Endometrial microvascular endothelial cells (primary cell): Measurements from ENCODE around the gene CHN2. TPM values are rescaled to one million over a fixed set of nuclear protein-coding genes. Genes with fewer than 3 reads are reported as not detected.

Source experiments
- in situ Hi-C: cut with HindIII; loops from 2 replicates; pipeline ENCODE4 v1.10.0; 2017; ENCODE audit warnings: low sequenced_read_pairs, low pct_unique_long_range_greater_than_20kb; ENCODE audit errors: inconsistent ontology term
- total RNA-seq: library from RNA; depleted of rRNA; stranded (reverse); fragments of >200 nt; gene quantifications from one replicate; pipeline ENCODE4 v1.2.3, GENCODE V29; 2015; ENCODE audit errors: inconsistent ontology term

The CHN2 gene
- total RNA-seq, 1 donor from 2014 or later: 0.28 TPM

- in situ Hi-C loops: no loop called here
Measured at GRCh38 chr7:29365423-29365822, 170.8 kb downstream of the CHN2 start.

GRCh38 chr7:29367784-29368183 is 173.2 kb downstream of the CHN2 start:
- in situ Hi-C loops: no loop called here

- in situ Hi-C loops: no loop called here
Measured at GRCh38 chr7:29369909-29370488, 175.4 kb downstream of the CHN2 start.

GRCh38 chr7:29370531-29371314 is 176.1 kb downstream of the CHN2 start:
- in situ Hi-C loops: no loop called here

GRCh38 chr7:29371472-29371871 is 176.9 kb downstream of the CHN2 start:
- in situ Hi-C loops: no loop called here

- in situ Hi-C loops: no loop called here
Measured at GRCh38 chr7:29372351-29373090, 177.9 kb downstream of the CHN2 start.

GRCh38 chr7:29375641-29376562 is 181.3 kb downstream of the CHN2 start:
- in situ Hi-C loops: no loop called here

- in situ Hi-C loops: no loop called here
Measured at GRCh38 chr7:29377718-29378117, 183.1 kb downstream of the CHN2 start.

- in situ Hi-C loops: no loop called here
Measured at GRCh38 chr7:29379551-29379950, 185.0 kb downstream of the CHN2 start.

- in situ Hi-C loops: no loop called here
Measured at GRCh38 chr7:29381206-29382094, 186.9 kb downstream of the CHN2 start.

GRCh38 chr7:29384277-29384676 is 189.7 kb downstream of the CHN2 start:
- in situ Hi-C loops: no loop called here

- in situ Hi-C loops: no loop called here
Measured at GRCh38 chr7:29385214-29385814, 190.7 kb downstream of the CHN2 start.

GRCh38 chr7:29386196-29386765 is 191.7 kb downstream of the CHN2 start:
- in situ Hi-C loops: no loop called here

- in situ Hi-C loops: no loop called here
Measured at GRCh38 chr7:29391262-29391661, 196.7 kb downstream of the CHN2 start.

GRCh38 chr7:29394321-29394720 is 199.7 kb downstream of the CHN2 start:
- in situ Hi-C loops: no loop called here

- in situ Hi-C loops: no loop called here
Measured at GRCh38 chr7:29396563-29396962, 202.0 kb downstream of the CHN2 start.

GRCh38 chr7:29397398-29397797 is 202.8 kb downstream of the CHN2 start:
- in situ Hi-C loops: no loop called here
